ENCODE data around the gene ZC3H18. TPM values are rescaled to one million over a fixed set of nuclear protein-coding genes. Genes with fewer than 3 reads are reported as not detected.

Gene ZC3H18
- total and polyA plus RNA-seq, 5 donors from 2014 or later: 10.9 to 162 (median 13.6) TPM

DNA sequence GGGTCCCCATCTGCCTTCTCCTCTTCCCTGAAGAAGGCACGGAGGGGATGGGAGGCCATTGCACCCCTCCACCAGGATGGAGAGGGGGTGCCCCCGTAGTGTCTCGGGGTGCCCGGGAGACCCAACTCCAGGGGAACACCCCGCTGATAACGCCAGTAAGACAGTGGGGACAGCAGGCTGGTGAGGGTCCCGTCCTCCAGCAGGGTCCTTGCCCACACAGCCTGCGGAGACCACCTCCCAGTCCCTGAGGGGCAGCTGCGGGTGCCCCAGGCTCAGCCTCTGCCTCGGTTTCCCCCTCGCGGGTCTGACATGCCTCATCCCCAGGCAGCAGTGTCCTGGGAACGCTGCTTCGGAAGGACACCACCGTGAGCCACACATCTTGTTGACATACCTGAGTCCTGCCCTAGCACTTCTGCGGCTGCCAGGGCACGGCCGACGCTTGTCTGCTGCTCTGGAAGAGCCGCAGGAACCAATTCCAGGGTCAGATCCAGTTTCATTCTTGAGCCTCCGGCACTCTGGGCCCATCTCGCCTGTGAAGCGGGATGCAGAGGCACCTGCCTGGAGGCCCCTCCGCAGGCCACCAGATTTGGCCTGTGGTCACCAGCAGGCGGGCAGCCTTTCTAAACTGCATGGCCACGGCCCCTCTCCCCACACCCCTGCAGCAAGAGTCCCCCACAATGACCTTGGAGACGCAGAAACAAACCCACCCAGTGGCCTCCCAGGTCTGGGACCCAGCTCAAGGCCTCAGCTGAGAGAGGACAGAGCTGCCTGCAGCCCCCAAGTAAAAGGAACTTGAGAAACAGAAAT lies 39.9 kb upstream of the ZC3H18 start:
- H3K4me3 Mint-ChIP-seq: peak overlapping the region in 1 of 4 donors; percentile 13
- Histone ChIP-seq H3K36me3 (ENCODE audit: control insufficient read depth, insufficient read depth, low read length) (no peaks in the 10 kb centered on the region), H3K27me3 (ENCODE audit: control insufficient read depth, insufficient read depth, low read length) (no peaks in the 10 kb centered on the region), H3K9me3 (ENCODE audit: control insufficient read depth in 2 of 2, low read length in 2 of 2) (no peaks in the 10 kb centered on the region), H3K4me1 (ENCODE audit: control insufficient read depth, insufficient read depth, low read length, poor library complexity, severe bottlenecking) (peaks cover 16% of the 10 kb centered on the region), H3K4me3 (ENCODE audit: low read depth, low read length) (no peak overlapping the region), H3K27ac (ENCODE audit: insufficient read depth, low read length, poor library complexity, severe bottlenecking) (no peak overlapping the region)
- no peaks in the 10 kb centered on the region for H3K36me3 Mint-ChIP-seq
- H3K27me3 Mint-ChIP-seq: no peaks in the 10 kb centered on the region
- H3K4me1 Mint-ChIP-seq: peaks cover 0 to 9% (median 1%) of the 10 kb centered on the region in 4 donors
- DNase-seq (no peak), ATAC-seq (ENCODE audit: low read depth in 2 of 2) (no peak)
- H3K27ac Mint-ChIP-seq: peak overlapping the region in 1 of 3 donors; percentile 44
- H3K9me3 Mint-ChIP-seq: peaks cover 0 to 1% (median 0%) of the 10 kb centered on the region in 7 donors

DNA sequence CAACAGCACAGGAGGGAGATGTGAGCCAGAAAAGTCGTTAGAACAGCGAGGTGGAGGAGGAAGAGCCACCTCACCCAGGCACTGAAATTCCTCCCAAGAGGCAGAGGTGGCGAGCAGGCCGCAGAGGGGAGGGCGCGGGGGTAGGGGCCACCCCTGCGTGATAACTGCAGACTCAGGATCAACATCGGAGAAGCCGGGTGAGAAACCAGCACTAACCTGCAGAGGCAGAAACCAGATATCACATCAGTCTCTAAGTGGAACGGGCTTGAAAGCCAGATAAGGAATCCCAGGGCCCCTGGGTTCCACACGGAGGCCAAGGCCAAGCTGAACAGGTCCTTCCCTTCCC lies 39.4 kb upstream of the ZC3H18 start:
- Mint-ChIP-seq H3K4me3 (peak overlapping the region in 2 of 4 donors; percentile 13 to 21), H3K9me3 (peaks cover 0 to 1% (median 0%) of the 10 kb centered on the region in 7 donors), H3K36me3 (no peaks in the 10 kb centered on the region), H3K4me1 (peaks cover 0 to 9% (median 4%) of the 10 kb centered on the region in 4 donors), H3K27ac (peak overlapping the region in 1 of 3 donors; percentile 44), H3K27me3 (no peaks in the 10 kb centered on the region)
- H3K27ac ChIP-seq (ENCODE audit: insufficient read depth, low read length, poor library complexity, severe bottlenecking): no peak overlapping the region
- peaks cover 15% of the 10 kb centered on the region for H3K4me1 ChIP-seq (ENCODE audit: control insufficient read depth, insufficient read depth, low read length, poor library complexity, severe bottlenecking)
- no peaks in the 10 kb centered on the region for H3K36me3 ChIP-seq (ENCODE audit: control insufficient read depth, insufficient read depth, low read length)
- H3K4me3 ChIP-seq (ENCODE audit: low read depth, low read length): no peak overlapping the region
- H3K9me3 ChIP-seq (ENCODE audit: control insufficient read depth in 2 of 2, low read length in 2 of 2): no peaks in the 10 kb centered on the region
- DNase-seq (no peak), ATAC-seq (ENCODE audit: low read depth in 2 of 2) (no peak)
- H3K27me3 ChIP-seq (ENCODE audit: control insufficient read depth, insufficient read depth, low read length): no peaks in the 10 kb centered on the region

DNA sequence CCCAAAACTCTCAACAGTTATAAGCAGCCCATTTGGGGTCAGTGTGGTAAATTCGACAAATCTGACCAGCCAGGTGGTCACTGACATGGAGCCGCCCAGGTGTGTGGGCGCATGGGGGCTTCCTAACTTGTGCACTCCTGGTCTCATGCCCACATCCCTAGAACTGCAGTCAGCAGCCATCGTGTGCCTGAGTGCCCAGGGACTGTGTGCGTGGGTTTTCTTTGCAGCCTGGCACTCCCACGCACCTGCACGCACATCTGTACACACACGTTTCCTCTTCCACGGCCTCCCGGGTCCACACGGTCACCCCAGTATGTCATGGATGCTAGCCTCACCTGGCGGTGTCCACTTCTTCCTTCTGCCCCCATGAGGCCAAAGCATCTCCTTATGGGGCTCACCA lies 38.9 kb upstream of the ZC3H18 start:
- Histone ChIP-seq H3K4me1 (ENCODE audit: control insufficient read depth, insufficient read depth, low read length, poor library complexity, severe bottlenecking) (peaks cover 15% of the 10 kb centered on the region), H3K27ac (ENCODE audit: insufficient read depth, low read length, poor library complexity, severe bottlenecking) (no peak overlapping the region), H3K9me3 (ENCODE audit: control insufficient read depth in 2 of 2, low read length in 2 of 2) (no peaks in the 10 kb centered on the region), H3K27me3 (ENCODE audit: control insufficient read depth, insufficient read depth, low read length) (no peaks in the 10 kb centered on the region), H3K36me3 (ENCODE audit: control insufficient read depth, insufficient read depth, low read length) (no peaks in the 10 kb centered on the region), H3K4me3 (ENCODE audit: low read depth, low read length) (no peak overlapping the region)
- Mint-ChIP-seq H3K9me3 (peaks cover 0 to 1% (median 0%) of the 10 kb centered on the region in 7 donors), H3K27ac (peak overlapping the region in 1 of 3 donors; percentile 44), H3K36me3 (no peaks in the 10 kb centered on the region), H3K4me3 (peak overlapping the region in 1 of 4 donors; percentile 21), H3K27me3 (no peaks in the 10 kb centered on the region), H3K4me1 (peaks cover 0 to 14% (median 7%) of the 10 kb centered on the region in 4 donors)
- DNase-seq (no peak), ATAC-seq (ENCODE audit: low read depth in 2 of 2) (no peak)

DNA sequence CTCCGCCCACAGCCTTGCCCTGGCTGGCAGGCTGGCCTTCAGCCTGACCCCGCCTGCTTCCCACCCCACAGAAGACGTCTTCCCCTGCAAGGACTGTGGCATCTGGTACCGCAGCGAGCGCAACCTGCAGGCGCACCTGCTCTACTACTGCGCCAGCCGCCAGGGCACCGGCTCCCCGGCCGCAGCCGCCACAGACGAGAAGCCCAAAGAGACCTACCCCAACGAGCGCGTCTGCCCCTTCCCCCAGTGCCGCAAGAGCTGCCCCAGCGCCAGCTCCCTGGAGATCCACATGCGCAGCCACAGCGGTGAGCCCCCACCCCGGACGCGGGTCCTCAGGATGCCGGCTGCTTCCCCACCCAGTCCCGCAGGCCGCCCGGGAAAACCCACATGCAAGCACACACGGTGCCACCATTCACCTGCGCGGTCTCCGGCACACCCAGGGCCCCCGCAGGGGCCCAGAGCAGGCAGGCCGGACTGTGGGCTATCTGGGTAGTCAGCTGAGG lies 38.2 kb upstream of the ZC3H18 start:
- no peak overlapping the region for H3K27ac Mint-ChIP-seq
- no peaks in the 10 kb centered on the region for H3K27me3 Mint-ChIP-seq
- no peak for DNase-seq
- H3K9me3 ChIP-seq (ENCODE audit: control insufficient read depth in 2 of 2, low read length in 2 of 2): no peaks in the 10 kb centered on the region
- H3K4me1 Mint-ChIP-seq: peaks cover 0 to 14% (median 7%) of the 10 kb centered on the region in 4 donors
- H3K36me3 ChIP-seq (ENCODE audit: control insufficient read depth, insufficient read depth, low read length): no peaks in the 10 kb centered on the region
- peak overlapping the region in 1 of 4 donors; percentile 38 for H3K4me3 Mint-ChIP-seq
- peaks cover 14% of the 10 kb centered on the region for H3K4me1 ChIP-seq (ENCODE audit: control insufficient read depth, insufficient read depth, low read length, poor library complexity, severe bottlenecking)
- no peaks in the 10 kb centered on the region for H3K27me3 ChIP-seq (ENCODE audit: control insufficient read depth, insufficient read depth, low read length)
- ATAC-seq (ENCODE audit: low read depth in 2 of 2): no peak
- H3K36me3 Mint-ChIP-seq: no peaks in the 10 kb centered on the region
- H3K4me3 ChIP-seq (ENCODE audit: low read depth, low read length): no peak overlapping the region
- no peak overlapping the region for H3K27ac ChIP-seq (ENCODE audit: insufficient read depth, low read length, poor library complexity, severe bottlenecking)
- peaks cover 0 to 1% (median 0%) of the 10 kb centered on the region in 7 donors for H3K9me3 Mint-ChIP-seq

DNA sequence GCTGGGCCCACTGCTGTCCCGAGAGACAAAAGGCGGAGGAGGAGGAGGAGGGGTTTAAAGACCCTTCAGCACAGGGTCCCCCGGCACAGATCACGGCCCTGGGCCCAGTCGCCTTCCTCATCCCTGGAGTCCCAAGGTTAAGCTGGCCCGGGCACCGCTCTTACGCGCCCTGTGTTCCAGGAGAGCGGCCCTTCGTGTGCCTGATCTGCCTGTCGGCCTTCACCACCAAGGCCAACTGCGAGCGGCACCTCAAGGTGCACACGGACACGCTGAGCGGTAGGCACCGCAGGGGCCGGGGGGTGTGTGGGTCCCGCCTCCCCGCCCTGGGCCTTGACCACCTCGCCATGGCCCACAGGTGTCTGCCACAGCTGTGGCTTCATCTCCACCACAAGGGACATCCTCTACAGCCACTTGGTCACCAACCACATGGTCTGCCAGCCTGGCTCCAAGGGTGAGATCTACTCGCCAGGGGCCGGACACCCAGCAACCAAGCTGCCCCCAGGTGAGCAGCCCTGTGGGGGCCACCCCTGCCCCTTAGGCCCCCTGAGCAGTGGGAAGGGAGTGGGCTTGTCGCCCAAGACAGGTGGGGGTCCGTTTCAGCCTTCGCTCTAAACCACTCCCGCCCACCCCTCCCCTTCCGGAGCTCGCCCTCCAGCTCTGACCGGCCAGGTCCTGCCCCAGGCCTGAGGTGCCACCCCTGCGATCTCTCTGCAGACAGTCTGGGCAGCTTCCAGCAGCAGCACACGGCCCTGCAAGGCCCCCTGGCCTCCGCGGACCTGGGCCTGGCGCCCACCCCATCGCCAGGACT lies 37.6 kb upstream of the ZC3H18 start:
- Histone ChIP-seq H3K27ac (ENCODE audit: insufficient read depth, low read length, poor library complexity, severe bottlenecking) (no peak overlapping the region), H3K9me3 (ENCODE audit: control insufficient read depth in 2 of 2, low read length in 2 of 2) (no peaks in the 10 kb centered on the region), H3K4me3 (ENCODE audit: low read depth, low read length) (no peak overlapping the region), H3K4me1 (ENCODE audit: control insufficient read depth, insufficient read depth, low read length, poor library complexity, severe bottlenecking) (peaks cover 10% of the 10 kb centered on the region), H3K27me3 (ENCODE audit: control insufficient read depth, insufficient read depth, low read length) (no peaks in the 10 kb centered on the region), H3K36me3 (ENCODE audit: control insufficient read depth, insufficient read depth, low read length) (no peaks in the 10 kb centered on the region)
- Mint-ChIP-seq H3K27ac (no peak overlapping the region), H3K9me3 (peaks cover 0 to 1% (median 0%) of the 10 kb centered on the region in 7 donors), H3K27me3 (no peaks in the 10 kb centered on the region), H3K36me3 (no peaks in the 10 kb centered on the region), H3K4me3 (no peak overlapping the region), H3K4me1 (peaks cover 0 to 14% (median 7%) of the 10 kb centered on the region in 4 donors)
- ATAC-seq (ENCODE audit: low read depth in 2 of 2): no peak
- no peak for DNase-seq

DNA sequence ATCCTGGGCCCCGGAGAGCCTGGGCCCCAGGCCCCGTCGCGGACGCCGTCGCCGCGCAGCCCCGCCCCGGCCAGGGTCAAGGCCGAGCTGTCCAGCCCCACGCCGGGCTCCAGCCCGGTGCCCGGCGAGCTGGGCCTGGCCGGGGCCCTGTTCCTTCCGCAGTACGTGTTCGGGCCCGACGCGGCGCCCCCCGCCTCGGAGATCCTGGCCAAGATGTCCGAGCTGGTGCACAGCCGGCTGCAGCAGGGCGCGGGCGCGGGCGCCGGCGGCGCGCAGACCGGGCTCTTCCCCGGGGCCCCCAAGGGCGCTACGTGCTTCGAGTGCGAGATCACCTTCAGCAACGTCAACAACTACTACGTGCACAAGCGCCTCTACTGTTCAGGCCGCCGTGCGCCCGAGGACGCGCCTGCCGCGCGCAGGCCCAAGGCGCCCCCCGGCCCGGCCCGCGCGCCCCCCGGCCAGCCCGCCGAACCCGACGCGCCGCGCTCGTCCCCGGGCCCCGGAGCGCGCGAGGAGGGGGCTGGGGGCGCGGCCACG lies 36.8 kb upstream of the ZC3H18 start:
- H3K27me3 ChIP-seq (ENCODE audit: control insufficient read depth, insufficient read depth, low read length): no peaks in the 10 kb centered on the region
- H3K4me3 Mint-ChIP-seq: no peak overlapping the region
- H3K4me3 ChIP-seq (ENCODE audit: low read depth, low read length): no peak overlapping the region
- H3K4me1 ChIP-seq (ENCODE audit: control insufficient read depth, insufficient read depth, low read length, poor library complexity, severe bottlenecking): peaks cover 10% of the 10 kb centered on the region
- peaks cover 0 to 14% (median 7%) of the 10 kb centered on the region in 4 donors for H3K4me1 Mint-ChIP-seq
- no peak overlapping the region for H3K27ac ChIP-seq (ENCODE audit: insufficient read depth, low read length, poor library complexity, severe bottlenecking)
- H3K36me3 Mint-ChIP-seq: no peaks in the 10 kb centered on the region
- H3K9me3 ChIP-seq (ENCODE audit: control insufficient read depth in 2 of 2, low read length in 2 of 2): no peaks in the 10 kb centered on the region
- H3K27ac Mint-ChIP-seq: no peak overlapping the region
- H3K9me3 Mint-ChIP-seq: peaks cover 0 to 1% (median 0%) of the 10 kb centered on the region in 7 donors
- DNase-seq: no peak
- peaks cover 7% of the 10 kb centered on the region for H3K27me3 Mint-ChIP-seq
- no peak for ATAC-seq (ENCODE audit: low read depth in 2 of 2)
- no peaks in the 10 kb centered on the region for H3K36me3 ChIP-seq (ENCODE audit: control insufficient read depth, insufficient read depth, low read length)

DNA sequence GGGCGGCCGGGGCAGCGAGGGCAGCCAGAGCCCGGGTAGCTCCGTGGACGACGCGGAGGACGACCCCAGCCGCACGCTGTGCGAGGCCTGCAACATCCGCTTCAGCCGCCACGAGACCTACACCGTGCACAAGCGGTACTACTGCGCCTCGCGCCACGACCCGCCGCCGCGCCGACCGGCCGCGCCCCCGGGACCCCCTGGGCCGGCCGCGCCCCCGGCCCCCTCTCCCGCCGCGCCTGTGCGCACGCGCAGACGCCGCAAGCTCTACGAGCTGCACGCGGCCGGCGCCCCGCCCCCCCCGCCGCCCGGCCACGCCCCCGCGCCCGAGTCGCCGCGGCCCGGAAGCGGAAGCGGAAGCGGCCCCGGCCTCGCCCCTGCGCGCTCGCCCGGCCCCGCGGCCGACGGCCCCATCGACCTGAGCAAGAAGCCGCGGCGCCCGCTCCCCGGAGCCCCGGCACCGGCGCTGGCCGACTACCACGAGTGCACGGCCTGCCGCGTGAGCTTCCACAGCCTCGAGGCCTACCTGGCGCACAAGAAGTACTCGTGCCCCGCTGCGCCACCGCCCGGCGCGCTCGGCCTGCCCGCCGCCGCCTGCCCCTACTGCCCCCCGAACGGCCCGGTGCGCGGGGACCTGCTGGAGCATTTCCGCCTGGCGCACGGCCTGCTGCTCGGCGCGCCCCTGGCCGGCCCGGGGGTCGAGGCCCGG lies 36.1 kb upstream of the ZC3H18 start:
- H3K9me3 ChIP-seq (ENCODE audit: control insufficient read depth in 2 of 2, low read length in 2 of 2): no peaks in the 10 kb centered on the region
- Mint-ChIP-seq H3K36me3 (no peaks in the 10 kb centered on the region), H3K27me3 (peaks cover 7% of the 10 kb centered on the region), H3K4me3 (peak overlapping the region in 1 of 4 donors; percentile 31), H3K9me3 (no peaks in the 10 kb centered on the region), H3K4me1 (peaks cover 0 to 14% (median 7%) of the 10 kb centered on the region in 4 donors), H3K27ac (no peak overlapping the region)
- DNase-seq (peak; percentile 73 to 79 (median 78)), ATAC-seq (ENCODE audit: low read depth in 2 of 2) (peak; percentile 77 to 81)
- peaks cover 10% of the 10 kb centered on the region for H3K4me1 ChIP-seq (ENCODE audit: control insufficient read depth, insufficient read depth, low read length, poor library complexity, severe bottlenecking)
- H3K27ac ChIP-seq (ENCODE audit: insufficient read depth, low read length, poor library complexity, severe bottlenecking): peak overlapping the region; percentile 65
- H3K4me3 ChIP-seq (ENCODE audit: low read depth, low read length): no peak overlapping the region
- no peaks in the 10 kb centered on the region for H3K36me3 ChIP-seq (ENCODE audit: control insufficient read depth, insufficient read depth, low read length)
- H3K27me3 ChIP-seq (ENCODE audit: control insufficient read depth, insufficient read depth, low read length): no peaks in the 10 kb centered on the region
